ENCODE results near the gene GPR155. TPM values are rescaled to one million over a fixed set of nuclear protein-coding genes. Genes with fewer than 3 reads are reported as not detected.

GPR155 gene
- total and polyA plus RNA-seq, 5 donors from 2014 or later, result 15.0 to 42.7 (median 20.1) TPM

DNA sequence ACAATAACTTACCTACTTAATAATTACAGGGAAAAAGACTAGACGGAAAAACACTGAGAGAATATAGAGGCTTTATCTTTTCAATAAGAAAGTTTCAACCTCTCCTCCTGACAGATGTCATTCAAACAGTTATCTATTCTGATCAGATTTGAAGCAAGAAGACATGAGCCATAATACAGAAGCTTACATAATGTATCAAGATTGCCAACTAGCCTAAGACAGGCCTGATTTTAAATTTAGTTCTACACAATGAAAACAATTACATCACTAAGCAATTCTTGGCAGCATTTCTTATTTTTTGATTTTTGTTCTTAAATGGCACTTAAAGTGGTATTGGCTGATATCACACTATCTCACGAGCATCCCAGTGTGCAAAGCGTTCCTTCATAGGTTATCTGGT is 41.6 kb downstream of the GPR155 start:
- H3K4me1 ChIP-seq (ENCODE audit: control insufficient read depth, insufficient read depth, low read length, poor library complexity, severe bottlenecking), result peaks cover 2% of the 10 kb centered on the region
- no peak overlapping the region for H3K4me3 ChIP-seq (ENCODE audit: low read depth, low read length)
- H3K27me3 ChIP-seq (ENCODE audit: control insufficient read depth, insufficient read depth, low read length), result no peaks in the 10 kb centered on the region
- H3K9me3 ChIP-seq (ENCODE audit: control insufficient read depth in 2 of 2, low read length in 2 of 2), result no peaks in the 10 kb centered on the region
- Mint-ChIP-seq H3K27ac (peak overlapping the region in 2 of 3 donors; percentile 8 to 81), H3K4me1 (peaks cover 3 to 10% (median 4%) of the 10 kb centered on the region in 4 donors), H3K9me3 (no peaks in the 10 kb centered on the region), H3K27me3 (no peaks in the 10 kb centered on the region), H3K4me3 (no peak overlapping the region), H3K36me3 (peaks cover 32% of the 10 kb centered on the region)
- H3K36me3 ChIP-seq (ENCODE audit: control insufficient read depth, insufficient read depth, low read length), result peaks cover 73% of the 10 kb centered on the region
- no peak for ATAC-seq (ENCODE audit: low read depth in 2 of 2)
- DNase-seq, result no peak
- H3K27ac ChIP-seq (ENCODE audit: insufficient read depth, low read length, poor library complexity, severe bottlenecking), result no peak overlapping the region

DNA sequence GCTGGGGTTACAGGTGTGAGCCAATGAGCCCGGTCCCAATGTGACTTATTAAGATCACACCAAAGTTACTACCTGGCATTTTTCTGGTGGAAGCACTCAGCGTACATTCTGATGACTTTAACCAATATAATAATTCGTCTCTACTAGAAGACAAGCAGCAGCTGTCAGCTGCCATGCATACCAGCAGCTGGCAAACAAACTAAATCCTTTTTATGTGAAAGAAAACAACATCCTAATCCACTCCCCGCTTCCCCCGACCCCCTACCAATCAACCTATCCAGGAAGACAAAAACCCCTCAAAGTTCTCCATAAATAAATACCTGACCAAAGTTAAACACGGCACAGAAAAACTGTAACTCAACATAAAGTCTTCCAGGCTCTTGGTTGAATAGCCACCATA is 42.1 kb downstream of the GPR155 start:
- Histone ChIP-seq H3K36me3 (ENCODE audit: control insufficient read depth, insufficient read depth, low read length) (peaks cover 73% of the 10 kb centered on the region), H3K4me1 (ENCODE audit: control insufficient read depth, insufficient read depth, low read length, poor library complexity, severe bottlenecking) (no peaks in the 10 kb centered on the region), H3K27me3 (ENCODE audit: control insufficient read depth, insufficient read depth, low read length) (no peaks in the 10 kb centered on the region), H3K9me3 (ENCODE audit: control insufficient read depth in 2 of 2, low read length in 2 of 2) (no peaks in the 10 kb centered on the region), H3K4me3 (ENCODE audit: low read depth, low read length) (no peak overlapping the region), H3K27ac (ENCODE audit: insufficient read depth, low read length, poor library complexity, severe bottlenecking) (no peak overlapping the region)
- Mint-ChIP-seq H3K4me1 (peaks cover 0 to 10% (median 2%) of the 10 kb centered on the region in 4 donors), H3K9me3 (no peaks in the 10 kb centered on the region), H3K4me3 (no peak overlapping the region), H3K27me3 (no peaks in the 10 kb centered on the region), H3K27ac (peak overlapping the region in 1 of 3 donors; percentile 81), H3K36me3 (peaks cover 32% of the 10 kb centered on the region)
- ATAC-seq (ENCODE audit: low read depth in 2 of 2) (no peak), DNase-seq (no peak)

DNA sequence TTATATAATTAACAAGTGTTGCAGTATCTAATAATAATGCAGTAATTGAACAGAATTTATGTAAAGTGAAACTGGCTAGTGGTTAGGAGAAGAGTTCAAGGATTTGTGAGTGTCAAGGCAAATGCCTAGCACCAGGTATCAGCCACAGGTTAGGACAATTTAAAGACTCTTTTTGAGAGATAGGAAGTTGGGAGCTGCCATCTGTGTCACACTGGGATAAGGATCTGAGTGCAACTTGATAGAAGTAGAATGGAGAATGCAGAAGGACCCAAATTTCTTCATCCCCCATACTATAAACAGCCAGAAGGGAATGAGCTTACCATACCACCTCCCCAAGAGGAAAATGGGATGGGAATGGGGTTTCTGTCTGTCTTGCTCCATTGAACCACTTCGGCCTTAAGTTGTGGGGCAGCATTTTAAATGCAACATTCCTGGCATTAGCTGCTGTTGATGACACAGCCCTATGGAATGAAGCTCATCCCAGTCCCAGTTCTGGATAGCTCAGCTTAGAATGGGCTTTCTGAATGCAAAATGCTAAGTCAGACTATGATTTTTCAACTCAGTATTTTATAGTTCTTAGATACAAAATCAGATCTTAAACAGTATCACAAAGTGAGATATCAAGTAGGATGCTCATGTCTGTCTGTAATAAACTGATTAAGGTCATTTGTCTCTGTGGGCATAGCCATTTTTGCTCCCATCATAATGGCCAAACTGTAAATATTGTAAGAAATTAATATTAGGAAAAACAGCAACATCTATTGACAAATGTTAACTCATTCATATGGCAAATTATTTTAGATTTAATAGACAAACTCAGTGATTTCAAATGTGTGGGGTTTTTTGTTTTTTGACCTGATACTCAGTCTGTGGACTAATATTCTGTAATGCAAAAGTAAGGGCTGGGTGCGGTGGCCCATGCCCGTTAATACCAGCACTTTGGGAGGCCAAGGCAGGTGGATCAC is 44.0 kb downstream of the GPR155 start:
- H3K4me3 Mint-ChIP-seq, result no peak overlapping the region
- H3K27me3 Mint-ChIP-seq, result no peaks in the 10 kb centered on the region
- Histone ChIP-seq H3K4me1 (ENCODE audit: control insufficient read depth, insufficient read depth, low read length, poor library complexity, severe bottlenecking) (no peaks in the 10 kb centered on the region), H3K27ac (ENCODE audit: insufficient read depth, low read length, poor library complexity, severe bottlenecking) (no peak overlapping the region), H3K27me3 (ENCODE audit: control insufficient read depth, insufficient read depth, low read length) (no peaks in the 10 kb centered on the region), H3K36me3 (ENCODE audit: control insufficient read depth, insufficient read depth, low read length) (peaks cover 71% of the 10 kb centered on the region), H3K9me3 (ENCODE audit: control insufficient read depth in 2 of 2, low read length in 2 of 2) (no peaks in the 10 kb centered on the region), H3K4me3 (ENCODE audit: low read depth, low read length) (no peak overlapping the region)
- no peak overlapping the region for H3K27ac Mint-ChIP-seq
- ATAC-seq (ENCODE audit: low read depth in 2 of 2), result no peak
- DNase-seq, result no peak
- H3K36me3 Mint-ChIP-seq, result peaks cover 26% of the 10 kb centered on the region
- H3K9me3 Mint-ChIP-seq, result no peaks in the 10 kb centered on the region
- H3K4me1 Mint-ChIP-seq, result peaks cover 0 to 5% (median 2%) of the 10 kb centered on the region in 4 donors

DNA sequence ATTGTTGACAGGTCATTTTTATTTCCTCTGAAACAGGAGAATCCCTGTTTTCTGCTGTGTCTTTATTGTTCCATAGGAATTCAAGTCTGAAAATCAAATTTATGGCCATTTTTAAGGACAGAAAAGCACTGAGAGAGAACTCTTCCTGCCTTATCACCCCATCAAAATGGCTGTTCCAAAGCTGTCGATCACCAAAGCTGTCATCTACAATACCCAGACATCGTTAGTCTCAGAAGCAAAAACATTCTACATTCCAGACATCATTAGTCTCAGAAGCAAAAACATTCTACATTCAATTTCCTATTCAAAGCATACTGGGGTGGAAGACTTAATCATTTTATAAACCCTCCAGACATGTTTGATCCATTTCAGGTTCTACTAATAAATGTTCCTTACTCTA is 46.9 kb downstream of the GPR155 start:
- Histone ChIP-seq H3K36me3 (ENCODE audit: control insufficient read depth, insufficient read depth, low read length) (peaks cover 64% of the 10 kb centered on the region), H3K27ac (ENCODE audit: insufficient read depth, low read length, poor library complexity, severe bottlenecking) (no peak overlapping the region), H3K9me3 (ENCODE audit: control insufficient read depth in 2 of 2, low read length in 2 of 2) (no peaks in the 10 kb centered on the region), H3K27me3 (ENCODE audit: control insufficient read depth, insufficient read depth, low read length) (no peaks in the 10 kb centered on the region), H3K4me3 (ENCODE audit: low read depth, low read length) (no peak overlapping the region), H3K4me1 (ENCODE audit: control insufficient read depth, insufficient read depth, low read length, poor library complexity, severe bottlenecking) (no peaks in the 10 kb centered on the region)
- ATAC-seq (ENCODE audit: low read depth in 2 of 2) (no peak), DNase-seq (no peak)
- no peak overlapping the region for H3K4me3 Mint-ChIP-seq
- H3K36me3 Mint-ChIP-seq, result peaks cover 26% of the 10 kb centered on the region
- H3K4me1 Mint-ChIP-seq, result peaks cover 0 to 5% (median 2%) of the 10 kb centered on the region in 4 donors
- H3K27me3 Mint-ChIP-seq, result no peaks in the 10 kb centered on the region
- H3K9me3 Mint-ChIP-seq, result no peaks in the 10 kb centered on the region
- peak overlapping the region in 1 of 3 donors; percentile 87 for H3K27ac Mint-ChIP-seq

DNA sequence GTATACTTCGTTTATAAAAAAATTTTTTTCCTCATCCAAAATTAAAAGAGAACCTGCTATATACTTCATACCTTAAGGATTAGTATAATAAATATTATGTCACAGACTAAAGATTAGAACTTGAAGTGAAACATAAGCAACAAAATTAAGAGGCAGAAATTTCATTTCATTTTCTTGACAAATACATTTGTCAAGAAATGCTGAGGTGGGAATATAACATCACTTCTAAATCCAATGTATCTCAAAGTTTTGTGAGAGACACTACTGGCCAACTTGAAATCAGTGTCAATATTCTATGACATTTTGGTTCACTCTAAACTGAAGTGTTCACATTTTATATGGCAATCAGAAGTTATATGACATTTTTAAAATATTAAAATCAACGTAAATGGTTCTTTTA is 47.5 kb downstream of the GPR155 start:
- peaks cover 23% of the 10 kb centered on the region for H3K36me3 Mint-ChIP-seq

DNA sequence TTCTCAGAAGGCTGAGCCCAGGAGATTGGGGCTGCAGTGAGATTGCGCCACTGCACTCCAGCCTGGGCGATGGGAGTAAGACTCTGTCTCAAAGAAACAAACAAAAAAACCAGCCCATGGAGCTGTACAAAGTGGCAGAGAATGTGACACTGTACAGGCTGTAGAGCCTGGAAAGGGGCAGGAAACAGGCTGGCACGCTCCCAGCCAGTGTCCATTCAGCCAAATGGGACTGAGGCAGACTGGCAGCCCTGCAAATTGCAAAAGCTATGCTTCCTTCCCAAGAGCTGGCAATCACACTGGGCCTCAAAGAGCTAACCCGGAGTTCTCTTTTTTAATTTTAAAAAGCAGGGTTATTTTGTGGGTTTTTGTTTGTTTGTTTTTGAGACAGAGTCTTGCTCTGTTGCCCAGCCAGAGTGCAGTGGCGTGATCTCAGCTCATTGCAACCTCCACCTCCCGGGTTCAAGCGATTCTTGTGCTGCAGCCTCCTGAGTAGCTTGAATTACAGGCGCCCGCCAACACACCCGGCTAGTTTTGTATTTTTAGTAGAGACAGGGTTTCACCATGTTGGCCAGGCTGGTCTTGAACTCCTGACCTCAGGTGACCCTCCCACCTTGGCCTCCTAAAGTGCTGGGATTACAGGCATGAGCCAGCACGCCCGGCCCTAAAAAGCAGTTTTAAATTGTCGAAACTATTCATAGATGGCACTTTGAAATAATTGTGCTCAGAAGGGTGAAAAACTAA is 48.5 kb downstream of the GPR155 start:
- ATAC-seq (ENCODE audit: low read depth in 2 of 2), result no peak

More for the DNA sequence above, 47.5 kb downstream of the GPR155 start:
- Histone ChIP-seq H3K27me3 (ENCODE audit: control insufficient read depth, insufficient read depth, low read length) (no peaks in the 10 kb centered on the region), H3K4me3 (ENCODE audit: low read depth, low read length) (no peak overlapping the region), H3K9me3 (ENCODE audit: control insufficient read depth in 2 of 2, low read length in 2 of 2) (no peaks in the 10 kb centered on the region), H3K36me3 (ENCODE audit: control insufficient read depth, insufficient read depth, low read length) (peaks cover 60% of the 10 kb centered on the region), H3K4me1 (ENCODE audit: control insufficient read depth, insufficient read depth, low read length, poor library complexity, severe bottlenecking) (no peaks in the 10 kb centered on the region), H3K27ac (ENCODE audit: insufficient read depth, low read length, poor library complexity, severe bottlenecking) (no peak overlapping the region)
- Mint-ChIP-seq H3K27ac (no peak overlapping the region), H3K4me3 (no peak overlapping the region), H3K4me1 (peaks cover 0 to 5% (median 2%) of the 10 kb centered on the region in 4 donors), H3K9me3 (no peaks in the 10 kb centered on the region), H3K27me3 (no peaks in the 10 kb centered on the region)
- DNase-seq, result no peak
- ATAC-seq (ENCODE audit: low read depth in 2 of 2), result no peak

DNA sequence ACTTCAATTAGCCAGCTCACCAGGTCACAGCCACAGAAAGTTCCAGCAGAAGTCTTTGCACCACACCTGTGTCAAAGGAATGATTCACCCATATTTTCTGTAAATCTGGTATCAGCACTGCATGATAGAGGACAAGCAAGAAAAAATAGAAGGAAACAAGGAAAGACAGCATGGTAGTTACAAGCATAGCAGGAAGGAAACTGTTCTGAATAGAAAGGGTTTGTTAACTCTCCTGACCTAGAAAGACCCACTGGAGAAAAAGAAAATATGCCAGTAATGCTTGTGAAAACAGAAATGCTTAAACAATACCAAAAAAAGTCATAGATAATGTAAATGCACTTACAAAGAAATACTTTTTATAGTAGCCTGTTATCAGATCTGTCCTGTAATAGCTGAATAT is 50.5 kb downstream of the GPR155 start:
- peaks cover 31% of the 10 kb centered on the region for H3K36me3 Mint-ChIP-seq

More for the DNA sequence above, 48.5 kb downstream of the GPR155 start:
- Mint-ChIP-seq H3K36me3 (peaks cover 26% of the 10 kb centered on the region), H3K4me3 (no peak overlapping the region), H3K27me3 (no peaks in the 10 kb centered on the region), H3K27ac (peak overlapping the region in 1 of 3 donors; percentile 5), H3K9me3 (no peaks in the 10 kb centered on the region), H3K4me1 (peaks cover 0 to 5% (median 2%) of the 10 kb centered on the region in 4 donors)
- no peaks in the 10 kb centered on the region for H3K9me3 ChIP-seq (ENCODE audit: control insufficient read depth in 2 of 2, low read length in 2 of 2)
- H3K27ac ChIP-seq (ENCODE audit: insufficient read depth, low read length, poor library complexity, severe bottlenecking), result no peak overlapping the region
- no peaks in the 10 kb centered on the region for H3K4me1 ChIP-seq (ENCODE audit: control insufficient read depth, insufficient read depth, low read length, poor library complexity, severe bottlenecking)
- no peak for DNase-seq
- H3K36me3 ChIP-seq (ENCODE audit: control insufficient read depth, insufficient read depth, low read length), result peaks cover 55% of the 10 kb centered on the region
- H3K4me3 ChIP-seq (ENCODE audit: low read depth, low read length), result no peak overlapping the region
- no peaks in the 10 kb centered on the region for H3K27me3 ChIP-seq (ENCODE audit: control insufficient read depth, insufficient read depth, low read length)

More for the DNA sequence above, 50.5 kb downstream of the GPR155 start:
- H3K36me3 ChIP-seq (ENCODE audit: control insufficient read depth, insufficient read depth, low read length), result peaks cover 38% of the 10 kb centered on the region
- no peaks in the 10 kb centered on the region for H3K4me1 ChIP-seq (ENCODE audit: control insufficient read depth, insufficient read depth, low read length, poor library complexity, severe bottlenecking)
- Mint-ChIP-seq H3K9me3 (no peaks in the 10 kb centered on the region), H3K4me1 (peaks cover 0 to 5% (median under 1%) of the 10 kb centered on the region in 4 donors), H3K4me3 (no peak overlapping the region), H3K27me3 (no peaks in the 10 kb centered on the region), H3K27ac (no peak overlapping the region)
- H3K27ac ChIP-seq (ENCODE audit: insufficient read depth, low read length, poor library complexity, severe bottlenecking), result no peak overlapping the region
- H3K9me3 ChIP-seq (ENCODE audit: control insufficient read depth in 2 of 2, low read length in 2 of 2), result no peaks in the 10 kb centered on the region
- no peak overlapping the region for H3K4me3 ChIP-seq (ENCODE audit: low read depth, low read length)
- no peaks in the 10 kb centered on the region for H3K27me3 ChIP-seq (ENCODE audit: control insufficient read depth, insufficient read depth, low read length)
- DNase-seq (no peak), ATAC-seq (ENCODE audit: low read depth in 2 of 2) (no peak)

Measured in CD4-positive, CD25-positive, alpha-beta regulatory T cell (primary cell).